AG10803 (cell line): ENCODE measurements around the gene ANAPC7.
"Not testable (repeated sequence)": the region's sequence is repeated elsewhere in the genome, so short reads cannot be mapped to it uniquely, and the experiment has no call there.

Experiments
- DNase-seq: peaks from one replicate; pipeline ENCODE4 v3.0.0; 2010; ENCODE audit warnings: low read depth
- H3K4me3 ChIP-seq: 2 replicates; pipeline ENCODE4 v1.5.1; 2011; ENCODE audit warnings: mild to moderate bottlenecking, low read length, control low read depth
- TF ChIP-seq, protein P1 (sequence below): conservative IDR thresholded peaks from 2 replicates; pipeline ENCODE4 v1.5.1; 2011; ENCODE audit warnings: mild to moderate bottlenecking, low read length, control low read depth, inconsistent platforms

The ANAPC7 gene

DNA sequence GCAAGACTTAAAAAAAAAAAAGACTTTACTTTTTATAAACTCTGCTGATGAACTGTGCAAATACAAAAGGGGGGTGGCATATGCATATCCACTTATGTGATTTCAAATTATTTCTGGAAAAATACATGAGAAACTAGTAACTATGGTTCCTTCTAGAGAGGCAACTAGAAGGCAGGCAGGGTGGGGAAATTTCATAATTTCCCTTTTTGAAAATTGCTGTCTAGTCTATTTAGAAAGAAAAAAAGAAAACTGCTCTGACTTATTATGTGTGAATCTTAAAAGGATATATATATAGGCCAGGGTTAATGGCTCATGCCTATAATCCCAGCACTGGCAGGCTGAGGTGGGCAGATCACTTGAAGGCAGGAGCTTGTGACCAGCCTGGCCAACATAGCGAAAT lies 42.3 kb downstream of the ANAPC7 start:
- DNase-seq, result no peak
- no peak overlapping the region for H3K4me3 ChIP-seq
- TF ChIP-seq, protein P1, sequence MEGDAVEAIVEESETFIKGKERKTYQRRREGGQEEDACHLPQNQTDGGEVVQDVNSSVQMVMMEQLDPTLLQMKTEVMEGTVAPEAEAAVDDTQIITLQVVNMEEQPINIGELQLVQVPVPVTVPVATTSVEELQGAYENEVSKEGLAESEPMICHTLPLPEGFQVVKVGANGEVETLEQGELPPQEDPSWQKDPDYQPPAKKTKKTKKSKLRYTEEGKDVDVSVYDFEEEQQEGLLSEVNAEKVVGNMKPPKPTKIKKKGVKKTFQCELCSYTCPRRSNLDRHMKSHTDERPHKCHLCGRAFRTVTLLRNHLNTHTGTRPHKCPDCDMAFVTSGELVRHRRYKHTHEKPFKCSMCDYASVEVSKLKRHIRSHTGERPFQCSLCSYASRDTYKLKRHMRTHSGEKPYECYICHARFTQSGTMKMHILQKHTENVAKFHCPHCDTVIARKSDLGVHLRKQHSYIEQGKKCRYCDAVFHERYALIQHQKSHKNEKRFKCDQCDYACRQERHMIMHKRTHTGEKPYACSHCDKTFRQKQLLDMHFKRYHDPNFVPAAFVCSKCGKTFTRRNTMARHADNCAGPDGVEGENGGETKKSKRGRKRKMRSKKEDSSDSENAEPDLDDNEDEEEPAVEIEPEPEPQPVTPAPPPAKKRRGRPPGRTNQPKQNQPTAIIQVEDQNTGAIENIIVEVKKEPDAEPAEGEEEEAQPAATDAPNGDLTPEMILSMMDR, result no peak

- H3K4me3 ChIP-seq, DNase-seq: not testable (repeated sequence)
- TF ChIP-seq, protein P1, result peak; percentile 35
Observed at GRCh38 chr12:110358384-110359097, 45.0 kb downstream of the ANAPC7 start.

- H3K4me3 ChIP-seq, result no peak overlapping the region
- TF ChIP-seq, protein P1, result peak; percentile 34
- no peak for DNase-seq
Observed at GRCh38 chr12:110355073-110355472, 48.4 kb downstream of the ANAPC7 start.

- no peak overlapping the region for H3K4me3 ChIP-seq
- DNase-seq, result no peak
- TF ChIP-seq, protein P1, result no peak
Observed at GRCh38 chr12:110354172-110354780, 49.2 kb downstream of the ANAPC7 start.

- TF ChIP-seq, protein P1, result no peak
- H3K4me3 ChIP-seq, result no peak overlapping the region
- no peak for DNase-seq
Observed at GRCh38 chr12:110353211-110353965, 50.1 kb downstream of the ANAPC7 start.

DNA sequence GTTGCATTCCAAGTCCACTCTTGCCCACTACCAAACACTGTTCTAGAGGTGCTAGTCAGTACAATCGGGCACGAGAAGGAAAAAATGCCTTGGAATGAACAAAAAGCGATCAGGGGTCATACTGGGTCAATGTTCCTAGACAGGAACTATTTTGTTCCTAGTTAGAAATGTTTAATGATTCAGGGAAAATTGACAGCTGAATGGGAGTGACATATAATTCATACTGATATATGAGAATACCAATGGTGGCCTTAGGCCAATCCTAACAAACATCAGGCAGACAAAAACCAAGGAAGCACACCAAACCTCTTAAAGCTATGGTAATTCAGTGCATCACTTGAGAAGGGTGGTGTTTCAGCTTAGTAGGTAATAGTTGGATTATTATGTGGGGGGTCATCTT lies 51.1 kb downstream of the ANAPC7 start:
- TF ChIP-seq, protein P1, result no peak
- no peak for DNase-seq
- H3K4me3 ChIP-seq, result no peak overlapping the region
